HT1080 (cell line): Measurements from ENCODE around the gene RRP36. TPM values are rescaled to one million over a fixed set of nuclear protein-coding genes. Genes with fewer than 3 reads are reported as not detected.
A peak's percentile ranks its signal among the peaks of the same experiment; 100 is the strongest.

Experiments used
- DNase-seq: peaks from one replicate; pipeline ENCODE4 v3.0.0-alpha.2; 2015; ENCODE audit warnings: low read depth
- total RNA-seq: library from RNA; depleted of rRNA; stranded (reverse); fragments of >200 nt; shearing (Covaris generic); gene quantifications from 2 replicates; pipeline ENCODE4 v1.2.3, GENCODE V29; 2014; rRNA removed

The RRP36 gene
- total RNA-seq, 1 experiment from 2014 or later, result 134 TPM

- peak; percentile 34 for DNase-seq
Observed at GRCh38 chr6:43061861-43062260, 40.4 kb downstream of the RRP36 start.

DNA sequence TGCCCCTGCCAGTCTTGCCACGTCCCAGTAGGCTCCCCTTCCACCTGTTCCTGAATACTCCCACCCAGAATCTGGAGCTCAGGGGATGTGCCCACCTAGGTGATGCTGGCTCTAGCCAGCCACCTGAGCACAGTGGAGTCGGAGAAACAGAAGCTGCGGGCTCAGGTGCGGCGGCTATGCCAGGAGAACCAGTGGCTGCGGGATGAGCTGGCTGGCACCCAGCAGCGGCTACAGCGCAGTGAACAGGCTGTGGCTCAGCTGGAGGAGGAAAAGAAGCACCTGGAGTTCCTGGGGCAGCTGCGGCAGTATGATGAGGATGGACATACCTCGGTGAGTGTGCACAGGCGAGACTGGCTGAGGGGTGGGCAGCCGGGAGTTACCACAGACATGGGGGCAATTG is 41.4 kb downstream of the RRP36 start:
- DNase-seq, result no peak

DNA sequence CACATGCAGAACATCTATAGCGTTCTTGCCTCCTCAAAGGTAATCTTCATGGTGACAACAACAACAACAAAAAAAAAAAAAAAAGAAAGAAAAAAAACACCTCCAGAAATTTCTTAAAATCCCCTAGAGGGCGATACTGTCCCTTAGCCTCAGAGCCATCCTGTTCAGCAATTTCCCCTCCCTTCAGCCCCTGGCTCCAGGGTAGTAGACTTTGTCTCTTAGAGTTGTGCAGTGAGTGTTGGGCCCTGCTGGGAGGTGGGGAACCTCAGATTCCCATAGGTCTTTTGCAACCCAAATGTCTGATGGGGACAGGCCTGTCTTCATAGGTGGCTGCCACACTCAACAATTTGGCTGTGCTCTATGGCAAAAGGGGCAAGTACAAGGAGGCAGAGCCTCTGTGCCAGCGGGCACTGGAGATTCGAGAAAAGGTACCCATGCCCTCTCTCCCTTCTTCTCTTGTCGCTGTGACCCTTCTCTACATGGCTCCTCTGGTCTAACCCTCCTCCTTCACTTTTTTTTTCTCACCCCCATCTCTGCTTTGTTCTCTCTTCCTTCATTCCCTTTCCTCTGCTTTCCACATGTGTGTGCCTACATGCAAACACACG is 48.7 kb downstream of the RRP36 start:
- DNase-seq, result peak; percentile 38

- no peak for DNase-seq
Observed at GRCh38 chr6:43074847-43075669, 53.6 kb downstream of the RRP36 start.

- DNase-seq, result no peak
Observed at GRCh38 chr6:43075670-43076463, 54.4 kb downstream of the RRP36 start, which contains the start of gene PTK7. TSS of gene PTK7 (plus strand) at chr6:43076314. CDS start at chr6:43076489, 175 bp downstream.

GRCh38 chr6:43076464-43077332 is 55.3 kb downstream of the RRP36 start:
- peak; percentile 44 for DNase-seq

DNA sequence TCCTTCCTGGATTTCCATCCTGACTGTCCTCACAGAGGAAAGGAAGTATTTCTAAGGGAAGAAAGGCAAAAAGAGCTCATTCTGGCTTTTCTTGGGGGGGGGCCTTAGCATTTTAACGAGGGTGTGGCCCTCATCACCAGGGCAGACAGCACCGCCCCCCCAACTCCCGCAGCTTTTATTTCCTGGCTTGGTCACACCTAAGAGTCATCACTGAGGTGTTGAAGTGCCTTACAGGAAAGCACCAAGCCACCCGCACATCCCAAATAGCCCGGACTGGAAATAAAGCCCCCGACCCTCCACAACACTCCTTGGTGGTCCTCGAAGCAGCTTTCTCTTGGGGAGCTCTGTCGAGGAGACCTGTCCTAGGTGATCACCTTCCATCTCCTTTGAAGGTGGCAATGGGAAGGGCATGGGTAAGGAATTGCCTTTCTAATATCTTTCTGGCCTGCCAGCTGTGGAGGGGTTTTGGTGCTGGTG is 55.9 kb downstream of the RRP36 start:
- no peak for DNase-seq

DNA sequence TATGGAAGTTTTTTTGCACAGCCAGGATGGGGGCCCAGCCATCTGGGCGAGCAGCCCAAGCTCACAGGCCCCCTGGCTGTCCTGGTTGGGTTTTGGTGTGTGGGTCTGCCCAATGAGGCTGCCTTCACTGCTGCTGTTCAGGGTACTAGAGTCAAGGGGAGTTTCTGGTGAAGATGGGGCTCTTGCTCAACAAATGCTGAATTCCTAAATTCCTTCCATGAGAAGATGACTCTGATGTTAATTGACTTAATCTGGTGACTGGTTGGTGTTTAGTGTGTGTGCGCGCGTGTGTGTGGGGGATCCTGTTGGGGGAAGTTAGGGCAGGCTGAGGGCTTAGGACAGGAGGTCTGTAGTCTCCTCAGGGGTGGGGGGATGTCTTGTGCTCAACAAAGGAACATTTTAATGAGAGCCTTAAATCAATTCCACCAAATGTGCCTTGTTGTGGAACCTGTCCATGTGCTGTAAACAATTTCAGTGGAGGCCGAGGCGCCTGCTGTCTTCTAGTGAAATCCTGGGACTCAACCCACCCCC is 56.6 kb downstream of the RRP36 start:
- no peak for DNase-seq

DNA sequence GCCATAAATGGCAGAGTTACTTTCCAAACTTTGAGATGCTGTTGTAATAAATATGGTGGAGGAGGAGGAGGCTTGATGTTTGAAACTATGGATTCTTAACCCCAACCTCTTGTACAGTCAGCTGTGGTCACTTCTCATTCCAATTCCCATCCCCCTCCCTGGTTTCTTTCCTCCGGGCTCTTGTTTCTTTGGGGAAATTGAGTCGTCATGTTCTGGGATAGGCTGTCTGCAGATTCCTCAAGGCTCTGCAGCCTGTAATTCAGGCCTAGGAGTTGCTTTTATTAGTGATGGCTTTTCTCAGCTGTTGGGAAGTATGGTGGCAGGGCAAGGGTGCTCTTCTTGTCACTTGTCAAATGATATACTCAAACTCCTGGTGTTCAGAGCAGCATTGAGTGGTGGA is 57.3 kb downstream of the RRP36 start:
- DNase-seq, result no peak

Other genes with a start within 250 kb of the RRP36 start
- 3.4 and 4.9 TPM in 2 replicates for gene BICRAL, start 239.6 kb upstream of the RRP36 start, total RNA-seq
- 139 and 142 TPM in 2 replicates for gene RPL7L1, start 142.0 kb upstream of the RRP36 start, total RNA-seq
- gene PTCRA, start 105.6 kb upstream of the RRP36 start, total RNA-seq, result not detected in 2 replicates
- gene CNPY3, start 92.1 kb upstream of the RRP36 start, total RNA-seq, result 39.9 and 45.3 TPM in 2 replicates
- gene GNMT, start 60.9 kb upstream of the RRP36 start, total RNA-seq, result not detected in 2 replicates
- gene PEX6, start 42.4 kb upstream of the RRP36 start, total RNA-seq, result 21.2 and 25.4 TPM in 2 replicates
- 37.2 and 43.5 TPM in 2 replicates for gene PPP2R5D, start 37.1 kb upstream of the RRP36 start, total RNA-seq
- gene MEA1, start 7.7 kb upstream of the RRP36 start, total RNA-seq, result 98.7 and 127 TPM in 2 replicates
- 119 and 133 TPM in 2 replicates for gene KLHDC3, start 7.4 kb upstream of the RRP36 start, total RNA-seq
- gene CUL7, start 32.2 kb downstream of the RRP36 start, total RNA-seq, result 19.4 and 19.6 TPM in 2 replicates
- 32.5 and 54.0 TPM in 2 replicates for gene MRPL2, start 37.8 kb downstream of the RRP36 start, total RNA-seq
- gene KLC4, start 38.0 kb downstream of the RRP36 start, total RNA-seq, result 9.4 and 10.7 TPM in 2 replicates
- gene PTK7, start 54.7 kb downstream of the RRP36 start, total RNA-seq, result 35.8 and 38.2 TPM in 2 replicates
- 32.8 and 35.5 TPM in 2 replicates for gene SRF, start 149.6 kb downstream of the RRP36 start, total RNA-seq
- 15.2 and 22.1 TPM in 2 replicates for gene CUL9, start 160.6 kb downstream of the RRP36 start, total RNA-seq
- gene DNPH1, start 207.9 kb downstream of the RRP36 start, total RNA-seq, result 92.6 and 123 TPM in 2 replicates
- gene TTBK1, start 221.9 kb downstream of the RRP36 start, total RNA-seq, result 0.06 TPM in 1 of 2 replicates, not detected in the other